Measurements from ENCODE around the gene SELENOT. TPM values are rescaled to one million over a fixed set of nuclear protein-coding genes. Genes with fewer than 3 reads are reported as not detected.

Gene SELENOT
- total RNA-seq, 1 donor, result 87.9 TPM

DNA sequence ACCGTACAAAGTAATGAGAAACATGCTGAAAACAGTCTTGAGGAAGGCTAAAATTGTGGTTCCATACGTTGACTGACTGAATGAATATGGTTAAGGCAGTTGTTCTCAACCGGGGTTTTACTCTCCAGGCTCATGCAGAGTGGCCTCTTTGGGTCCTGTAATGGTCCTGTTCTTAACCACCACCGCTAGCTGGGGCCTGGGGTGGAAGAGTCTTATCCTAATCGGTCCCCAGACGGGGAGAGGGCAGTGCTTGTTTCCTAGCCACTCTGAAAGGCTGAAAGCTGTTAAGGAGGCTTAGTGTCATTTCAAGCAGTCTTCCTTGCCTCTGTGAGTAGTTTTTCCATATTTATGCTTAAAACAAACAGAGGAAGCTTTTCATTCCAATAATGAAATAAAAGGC lies 32.0 kb downstream of the SELENOT start:
- no peak overlapping the region for H3K4me2 ChIP-seq (ENCODE audit: insufficient read depth, low read length)
- H3K27ac ChIP-seq (ENCODE audit: low read depth, low read length), result no peak overlapping the region
- H4K20me1 ChIP-seq (ENCODE audit: insufficient read depth, low read length), result no peaks in the 10 kb centered on the region
- no peak overlapping the region for H2AFZ ChIP-seq (ENCODE audit: low read length)
- TF ChIP-seq, protein P1, sequence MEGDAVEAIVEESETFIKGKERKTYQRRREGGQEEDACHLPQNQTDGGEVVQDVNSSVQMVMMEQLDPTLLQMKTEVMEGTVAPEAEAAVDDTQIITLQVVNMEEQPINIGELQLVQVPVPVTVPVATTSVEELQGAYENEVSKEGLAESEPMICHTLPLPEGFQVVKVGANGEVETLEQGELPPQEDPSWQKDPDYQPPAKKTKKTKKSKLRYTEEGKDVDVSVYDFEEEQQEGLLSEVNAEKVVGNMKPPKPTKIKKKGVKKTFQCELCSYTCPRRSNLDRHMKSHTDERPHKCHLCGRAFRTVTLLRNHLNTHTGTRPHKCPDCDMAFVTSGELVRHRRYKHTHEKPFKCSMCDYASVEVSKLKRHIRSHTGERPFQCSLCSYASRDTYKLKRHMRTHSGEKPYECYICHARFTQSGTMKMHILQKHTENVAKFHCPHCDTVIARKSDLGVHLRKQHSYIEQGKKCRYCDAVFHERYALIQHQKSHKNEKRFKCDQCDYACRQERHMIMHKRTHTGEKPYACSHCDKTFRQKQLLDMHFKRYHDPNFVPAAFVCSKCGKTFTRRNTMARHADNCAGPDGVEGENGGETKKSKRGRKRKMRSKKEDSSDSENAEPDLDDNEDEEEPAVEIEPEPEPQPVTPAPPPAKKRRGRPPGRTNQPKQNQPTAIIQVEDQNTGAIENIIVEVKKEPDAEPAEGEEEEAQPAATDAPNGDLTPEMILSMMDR (IDR thresholded peaks at IDR 0.05; ENCODE audit: extremely low read depth, low read depth, low read length), result no peak
- no peak overlapping the region for H3K4me3 ChIP-seq (ENCODE audit: insufficient read depth, low read length)
- H3K4me1 ChIP-seq (ENCODE audit: insufficient read depth, low read length), result no peaks in the 10 kb centered on the region
- peaks cover 9% of the 10 kb centered on the region for H3K36me3 ChIP-seq (ENCODE audit: insufficient read depth, low read length)
- no peaks in the 10 kb centered on the region for H3K9me3 ChIP-seq (ENCODE audit: low read depth, low read length)
- H3K27me3 ChIP-seq (ENCODE audit: insufficient read depth, low read length), result no peaks in the 10 kb centered on the region
- no peak for DNase-seq (ENCODE audit: insufficient read length, low spot score, missing footprints)
- no peaks in the 10 kb centered on the region for H3K79me2 ChIP-seq (ENCODE audit: insufficient read depth, low read length)

DNA sequence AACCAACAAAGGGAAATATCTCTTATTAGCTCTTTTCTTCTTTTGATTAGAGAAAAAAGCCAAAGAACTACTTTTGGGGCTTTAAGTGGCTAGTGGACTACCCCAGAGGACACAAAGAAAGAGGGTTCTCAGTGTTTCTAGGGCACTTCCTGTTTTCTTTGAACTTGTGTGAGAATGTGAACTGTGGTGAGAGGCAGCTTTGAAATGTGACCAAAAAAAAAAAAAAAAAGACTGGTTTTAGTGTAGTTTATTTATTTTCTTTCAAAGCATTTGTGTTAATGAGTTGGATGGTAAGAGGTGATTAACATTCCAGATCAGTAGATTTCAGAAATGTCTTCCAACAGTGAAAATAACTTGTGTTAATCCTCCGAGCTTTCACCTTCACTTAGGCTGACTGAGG lies 32.4 kb downstream of the SELENOT start:
- peaks cover 5% of the 10 kb centered on the region for H3K36me3 ChIP-seq (ENCODE audit: insufficient read depth, low read length)
- no peak overlapping the region for H3K4me2 ChIP-seq (ENCODE audit: insufficient read depth, low read length)
- no peak overlapping the region for H3K27ac ChIP-seq (ENCODE audit: low read depth, low read length)
- H3K9me3 ChIP-seq (ENCODE audit: low read depth, low read length), result no peaks in the 10 kb centered on the region
- no peaks in the 10 kb centered on the region for H3K79me2 ChIP-seq (ENCODE audit: insufficient read depth, low read length)
- no peaks in the 10 kb centered on the region for H3K4me1 ChIP-seq (ENCODE audit: insufficient read depth, low read length)
- no peaks in the 10 kb centered on the region for H4K20me1 ChIP-seq (ENCODE audit: insufficient read depth, low read length)
- TF ChIP-seq, protein P1 (IDR thresholded peaks at IDR 0.05; ENCODE audit: extremely low read depth, low read depth, low read length), result no peak
- no peak overlapping the region for H2AFZ ChIP-seq (ENCODE audit: low read length)
- no peak overlapping the region for H3K4me3 ChIP-seq (ENCODE audit: insufficient read depth, low read length)
- H3K27me3 ChIP-seq (ENCODE audit: insufficient read depth, low read length), result no peaks in the 10 kb centered on the region
- no peak for DNase-seq (ENCODE audit: insufficient read length, low spot score, missing footprints)

DNA sequence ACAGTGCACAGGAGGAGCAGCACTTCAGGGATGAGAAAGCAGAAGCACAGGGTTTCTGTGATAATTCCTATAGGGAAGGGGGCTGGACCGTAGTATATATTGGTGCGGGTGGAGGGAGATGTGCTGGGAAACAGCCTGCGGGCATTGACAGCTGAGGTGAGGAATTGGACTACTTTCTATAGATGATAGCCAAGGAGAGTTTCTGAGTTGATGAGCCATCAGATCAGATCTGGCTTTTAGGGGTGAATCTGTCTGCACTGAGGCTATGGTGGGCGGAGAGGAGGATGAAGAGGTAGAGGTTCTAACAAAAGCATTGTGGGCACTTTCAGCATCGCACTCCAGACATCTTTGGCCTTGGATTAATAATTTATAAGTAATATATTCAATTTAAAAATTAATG lies 33.1 kb downstream of the SELENOT start:
- H3K27ac ChIP-seq (ENCODE audit: low read depth, low read length), result no peak overlapping the region
- peaks cover 4% of the 10 kb centered on the region for H3K36me3 ChIP-seq (ENCODE audit: insufficient read depth, low read length)
- H3K79me2 ChIP-seq (ENCODE audit: insufficient read depth, low read length), result no peaks in the 10 kb centered on the region
- no peak overlapping the region for H3K4me3 ChIP-seq (ENCODE audit: insufficient read depth, low read length)
- TF ChIP-seq, protein P1 (IDR thresholded peaks at IDR 0.05; ENCODE audit: extremely low read depth, low read depth, low read length), result no peak
- no peaks in the 10 kb centered on the region for H4K20me1 ChIP-seq (ENCODE audit: insufficient read depth, low read length)
- H3K27me3 ChIP-seq (ENCODE audit: insufficient read depth, low read length), result no peaks in the 10 kb centered on the region
- H3K4me2 ChIP-seq (ENCODE audit: insufficient read depth, low read length), result no peak overlapping the region
- H2AFZ ChIP-seq (ENCODE audit: low read length), result no peak overlapping the region
- no peaks in the 10 kb centered on the region for H3K9me3 ChIP-seq (ENCODE audit: low read depth, low read length)
- peak; percentile 21 for DNase-seq (ENCODE audit: insufficient read length, low spot score, missing footprints)
- no peaks in the 10 kb centered on the region for H3K4me1 ChIP-seq (ENCODE audit: insufficient read depth, low read length)

DNA sequence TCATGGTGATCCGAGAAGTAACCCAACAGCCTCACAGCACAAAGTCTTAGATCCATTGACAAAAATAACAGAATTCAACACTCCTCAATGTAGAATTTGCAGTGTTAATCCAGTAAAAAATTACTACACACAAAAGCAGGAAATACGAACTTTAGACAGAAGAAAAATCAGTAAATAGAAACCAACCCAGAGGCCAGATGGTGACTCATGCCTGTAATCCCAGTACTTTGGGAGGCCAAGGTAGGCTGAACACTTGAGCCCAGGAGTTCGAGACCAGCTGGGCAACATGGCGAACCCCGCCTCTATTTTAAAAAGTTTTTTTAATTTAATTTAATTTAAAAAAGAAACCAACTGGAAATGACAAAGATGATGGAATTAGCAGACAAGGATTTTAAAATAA lies 36.1 kb downstream of the SELENOT start:
- Histone ChIP-seq H3K4me2 (ENCODE audit: insufficient read depth, low read length) (no peak overlapping the region), H3K36me3 (ENCODE audit: insufficient read depth, low read length) (no peaks in the 10 kb centered on the region), H2AFZ (ENCODE audit: low read length) (no peak overlapping the region), H3K27ac (ENCODE audit: low read depth, low read length) (no peak overlapping the region), H3K9me3 (ENCODE audit: low read depth, low read length) (no peaks in the 10 kb centered on the region), H3K4me3 (ENCODE audit: insufficient read depth, low read length) (no peak overlapping the region), H3K27me3 (ENCODE audit: insufficient read depth, low read length) (no peaks in the 10 kb centered on the region), H3K4me1 (ENCODE audit: insufficient read depth, low read length) (no peaks in the 10 kb centered on the region), H3K79me2 (ENCODE audit: insufficient read depth, low read length) (no peaks in the 10 kb centered on the region), H4K20me1 (ENCODE audit: insufficient read depth, low read length) (no peaks in the 10 kb centered on the region)
- no peak for DNase-seq (ENCODE audit: insufficient read length, low spot score, missing footprints)
- TF ChIP-seq, protein P1 (IDR thresholded peaks at IDR 0.05; ENCODE audit: extremely low read depth, low read depth, low read length), result no peak
